ENCODE measurements around the gene PIK3R6.
"Not testable (repeated sequence)": the region's sequence is repeated elsewhere in the genome, so short reads cannot be mapped to it uniquely, and the experiment has no call there.

The PIK3R6 gene

GRCh38 chr17:8872036-8872704 lies 4.7 kb upstream of the PIK3R6 start:
- DNase-seq, result no peak

- no peak for DNase-seq
Measured at GRCh38 chr17:8871081-8871581, 3.7 kb upstream of the PIK3R6 start.

- no peak for DNase-seq
Measured at GRCh38 chr17:8870406-8871040, 3.0 kb upstream of the PIK3R6 start.

GRCh38 chr17:8869114-8869815 lies 1.8 kb upstream of the PIK3R6 start:
- DNase-seq, result no peak

GRCh38 chr17:8868529-8868951 lies 1.1 kb upstream of the PIK3R6 start:
- DNase-seq, result no peak

GRCh38 chr17:8868092-8868491 lies 618 bp upstream of the PIK3R6 start:
- DNase-seq, result no peak

- DNase-seq, result no peak
Measured at GRCh38 chr17:8865811-8866210, 1.7 kb downstream of the PIK3R6 start.

- no peak for DNase-seq
Measured at GRCh38 chr17:8865385-8865784, 2.1 kb downstream of the PIK3R6 start.

GRCh38 chr17:8862213-8863056 lies 5.0 kb downstream of the PIK3R6 start:
- no peak for DNase-seq

GRCh38 chr17:8861495-8862181 lies 5.8 kb downstream of the PIK3R6 start:
- no peak for DNase-seq

- DNase-seq, result no peak
Measured at GRCh38 chr17:8859804-8860430, 7.6 kb downstream of the PIK3R6 start.

- DNase-seq, result no peak
Measured at GRCh38 chr17:8859027-8859803, 8.3 kb downstream of the PIK3R6 start.

GRCh38 chr17:8857919-8858318 lies 9.6 kb downstream of the PIK3R6 start:
- DNase-seq, result peak; percentile 51

GRCh38 chr17:8856869-8857575 lies 10.5 kb downstream of the PIK3R6 start:
- no peak for DNase-seq

GRCh38 chr17:8856205-8856603 lies 11.3 kb downstream of the PIK3R6 start:
- not testable (repeated sequence) for DNase-seq

- no peak for DNase-seq
Measured at GRCh38 chr17:8855477-8856204, 11.8 kb downstream of the PIK3R6 start.

GRCh38 chr17:8851600-8851999 lies 15.9 kb downstream of the PIK3R6 start:
- no peak for DNase-seq

- no peak for DNase-seq
Measured at GRCh38 chr17:8849311-8850041, 18.0 kb downstream of the PIK3R6 start.

GRCh38 chr17:8847891-8848290 lies 19.6 kb downstream of the PIK3R6 start:
- DNase-seq, result no peak
